ENCODE results near the gene NFYB. TPM values are rescaled to one million over a fixed set of nuclear protein-coding genes. Genes with fewer than 3 reads are reported as not detected.

Gene NFYB
- total RNA-seq, 1 experiment from 2014 or later: 36.9 TPM

GRCh38 chr12:104181313-104181712, 43.3 kb upstream of the NFYB start:
- no peaks in the 10 kb centered on the region; the same call in 1 of the 2 replicates for H3K4me1 ChIP-seq
- Mint-ChIP-seq H3K4me1 (ENCODE audit: low read depth, unreplicated experiment) (no peaks in the 10 kb centered on the region), H3K27ac (ENCODE audit: unreplicated experiment) (no peak overlapping the region), H3K36me3 (ENCODE audit: insufficient read depth, unreplicated experiment) (peaks cover 5% of the 10 kb centered on the region), H3K27me3 (ENCODE audit: insufficient read depth, unreplicated experiment) (no peaks in the 10 kb centered on the region), H3K9me3 (ENCODE audit: unreplicated experiment) (no peaks in the 10 kb centered on the region), H3K4me3 (ENCODE audit: unreplicated experiment) (no peak overlapping the region)
- H3K27me3 ChIP-seq (replicated peaks; ENCODE audit: control insufficient read depth, insufficient read depth, low read length): no peaks in the 10 kb centered on the region
- peaks cover 10% of the 10 kb centered on the region; the same call in 1 of the 2 replicates for H3K9me3 ChIP-seq
- no peak overlapping the region for H3K4me3 ChIP-seq (ENCODE audit: low read depth, low read length)
- no TSS peak for BruUV-seq (replicated peaks)
- TF ChIP-seq CTCF (IDR thresholded peaks at IDR 0.05; ENCODE audit: insufficient read depth in 1 of 2, low read depth in 1 of 2, low read length in 1 of 2, severe bottlenecking in 1 of 2, unreplicated experiment in 1 of 2): no peak
- ChIA-PET POLR2A (no interaction called here), CTCF (no interaction called here)
- no peaks in the 10 kb centered on the region for H3K36me3 ChIP-seq (ENCODE audit: control insufficient read depth, insufficient read depth, low read length)
- intact Hi-C loops (cut with micrococcal nuclease; ENCODE audit: unreplicated experiment): no loop called here
- no peak for DNase-seq

- Histone ChIP-seq H3K4me1 (no peaks in the 10 kb centered on the region; the same call in 1 of the 2 replicates), H3K4me3 (ENCODE audit: low read depth, low read length) (no peak overlapping the region), H3K36me3 (ENCODE audit: control insufficient read depth, insufficient read depth, low read length) (no peaks in the 10 kb centered on the region), H3K27me3 (replicated peaks; ENCODE audit: control insufficient read depth, insufficient read depth, low read length) (no peaks in the 10 kb centered on the region), H3K9me3 (peaks cover 10% of the 10 kb centered on the region; the same call in 1 of the 2 replicates)
- no peak overlapping the region for H3K27ac Mint-ChIP-seq (ENCODE audit: unreplicated experiment)
- DNase-seq: no peak
- H3K9me3 Mint-ChIP-seq (ENCODE audit: unreplicated experiment): no peaks in the 10 kb centered on the region
- POLR2A ChIA-PET: no interaction called here
- H3K4me1 Mint-ChIP-seq (ENCODE audit: low read depth, unreplicated experiment): no peaks in the 10 kb centered on the region
- no peak for TF ChIP-seq CTCF (IDR thresholded peaks at IDR 0.05; ENCODE audit: insufficient read depth in 1 of 2, low read depth in 1 of 2, low read length in 1 of 2, severe bottlenecking in 1 of 2, unreplicated experiment in 1 of 2)
- H3K4me3 Mint-ChIP-seq (ENCODE audit: unreplicated experiment): no peak overlapping the region
- no TSS peak for BruUV-seq (replicated peaks)
- CTCF ChIA-PET: no interaction called here
- intact Hi-C loops (cut with micrococcal nuclease; ENCODE audit: unreplicated experiment): no loop called here
- H3K36me3 Mint-ChIP-seq (ENCODE audit: insufficient read depth, unreplicated experiment): peaks cover 5% of the 10 kb centered on the region
- H3K27me3 Mint-ChIP-seq (ENCODE audit: insufficient read depth, unreplicated experiment): no peaks in the 10 kb centered on the region
Measured at GRCh38 chr12:104180374-104180773, 42.4 kb upstream of the NFYB start.

GRCh38 chr12:104177663-104178501, 39.9 kb upstream of the NFYB start:
- no peak overlapping the region for H3K4me3 ChIP-seq (ENCODE audit: low read depth, low read length)
- H3K4me1 ChIP-seq: no peaks in the 10 kb centered on the region; the same call in 1 of the 2 replicates
- no peak for TF ChIP-seq CTCF (IDR thresholded peaks at IDR 0.05; ENCODE audit: insufficient read depth in 1 of 2, low read depth in 1 of 2, low read length in 1 of 2, severe bottlenecking in 1 of 2, unreplicated experiment in 1 of 2)
- no peaks in the 10 kb centered on the region for H3K9me3 Mint-ChIP-seq (ENCODE audit: unreplicated experiment)
- no peaks in the 10 kb centered on the region for H3K4me1 Mint-ChIP-seq (ENCODE audit: low read depth, unreplicated experiment)
- BruUV-seq (replicated peaks): no TSS peak
- intact Hi-C loops (cut with micrococcal nuclease; ENCODE audit: unreplicated experiment): no loop called here
- CTCF ChIA-PET: no interaction called here
- H3K4me3 Mint-ChIP-seq (ENCODE audit: unreplicated experiment): no peak overlapping the region
- no peak for DNase-seq
- H3K9me3 ChIP-seq: no peaks in the 10 kb centered on the region
- POLR2A ChIA-PET: no interaction called here
- no peaks in the 10 kb centered on the region for H3K36me3 Mint-ChIP-seq (ENCODE audit: insufficient read depth, unreplicated experiment)
- H3K27me3 Mint-ChIP-seq (ENCODE audit: insufficient read depth, unreplicated experiment): no peaks in the 10 kb centered on the region
- H3K27me3 ChIP-seq (replicated peaks; ENCODE audit: control insufficient read depth, insufficient read depth, low read length): no peaks in the 10 kb centered on the region
- H3K27ac Mint-ChIP-seq (ENCODE audit: unreplicated experiment): no peak overlapping the region
- H3K36me3 ChIP-seq (ENCODE audit: control insufficient read depth, insufficient read depth, low read length): no peaks in the 10 kb centered on the region
